ENCODE results near the gene GRIP1.

GRCh38 chr12:66428261-66428660 is 250.6 kb downstream of the GRIP1 start:
- TF ChIP-seq EZH2 (optimal IDR thresholded peaks at IDR 0.05; ENCODE audit: low read depth, low read length) (no peak), EZH2phosphoT487 (IDR thresholded peaks at IDR 0.05; ENCODE audit: low read length) (no peak)
